Left lung (tissue), 10 donors: ENCODE measurements around the gene KCNMB4. TPM values are rescaled to one million over a fixed set of nuclear protein-coding genes. Genes with fewer than 3 reads are reported as not detected.
"Not testable (repeated sequence)": the region's sequence is repeated elsewhere in the genome, so short reads cannot be mapped to it uniquely, and the experiment has no call there.

ENCODE experiments used
- ATAC-seq: fragments of 200-7000 bp; cut with Tn5 transposase; one replicate; pipeline ENCODE4 v1.9.1; 2020; ENCODE audit warnings: moderate library complexity
- DNase-seq, 4 donors: peaks; one replicate each; pipeline ENCODE4 v3.0.0-alpha.2; 2013 to 2020
- H3K27ac ChIP-seq, 2 donors: fragments of 200-600 bp; sonication (generic) in 1 of 2; one replicate each; pipeline versions ENCODE4 v1.5.0 to v1.8.0; 2020 to 2021
- H3K27me3 ChIP-seq, 2 donors: fragments of 200-600 bp; sonication (generic) in 1 of 2; one replicate each; pipeline versions ENCODE4 v1.5.0 to v1.8.0; 2020 to 2021
- H3K36me3 ChIP-seq, 2 donors: fragments of 200-600 bp; sonication (generic) in 1 of 2; one replicate each; pipeline versions ENCODE4 v1.5.0 to v1.8.0; 2020 to 2021
- H3K4me1 ChIP-seq, 2 donors: fragments of 200-600 bp; one replicate each; pipeline ENCODE4 v1.8.0; 2021
- H3K4me3 ChIP-seq, 2 donors: fragments of 200-600 bp; sonication (generic) in 1 of 2; one replicate each; pipeline versions ENCODE4 v1.5.0 to v1.8.0; 2020 to 2021; ENCODE audit warnings: mild to moderate bottlenecking in 1 of 2
- H3K9me3 ChIP-seq, 2 donors: fragments of 200-600 bp; sonication (generic) in 1 of 2; one replicate each; pipeline versions ENCODE4 v1.5.0 to v1.8.0; 2020 to 2021
- intact Hi-C, 2 donors: fragments of 100-400 bp; cut with DNase I; formaldehyde crosslinking; loops; one replicate each; pipeline versions ENCODE4 v1.11.2 to v1.14.2; 2022
- polyA plus RNA-seq, 6 donors: library from polyadenylated mRNA; unstranded; fragments of 120-200 nt; gene quantifications; one replicate each; pipeline ENCODE4 v1.2.1, GENCODE V29; 2013; ENCODE audit not compliant: insufficient read length in 6 of 6
- total RNA-seq, 2 donors: library from RNA; stranded (reverse); fragmentation: NEBNext Ultra II Directional; extraction: Animal tissue kit (Norgen Biotek cat#: 25700); gene quantifications; one replicate each; pipeline ENCODE4 v1.2.1, GENCODE V29; 2021
- TF ChIP-seq, protein P1 (sequence below), 2 donors: fragments of 200-600 bp; sonication (generic) in 1 of 2; IDR thresholded peaks; one replicate each; pipeline versions ENCODE4 v1.5.0 to v1.8.0; 2021; ENCODE audit warnings: antibody characterized with exemption in 2 of 2
- donor health status: DM: no; HTN: yes; CAD: no.
- donor health status: DM: no; HTN: no; CAD: no.

The KCNMB4 gene
- total and polyA plus RNA-seq, 8 donors = 3.9 to 24.7 (median 20.7) TPM

DNA sequence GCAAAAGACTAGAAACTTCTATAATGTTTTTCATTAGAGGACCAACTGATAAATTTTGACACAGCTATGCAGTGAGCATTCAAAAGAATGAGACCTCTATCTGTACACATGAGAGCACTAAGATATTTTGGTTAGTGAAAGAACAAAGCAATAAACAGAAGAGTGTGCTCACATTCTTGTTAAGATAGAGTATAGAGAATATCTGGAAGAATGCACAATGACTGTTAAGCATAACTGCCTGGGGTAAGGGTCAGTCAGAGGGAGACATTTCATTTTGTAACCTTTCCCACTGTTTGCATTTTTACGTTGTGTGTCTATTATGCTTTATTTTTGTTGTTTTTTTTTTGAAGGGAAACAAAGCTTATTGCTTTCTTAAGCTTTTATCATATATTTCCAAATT is 20.7 kb downstream of the KCNMB4 start:
- intact Hi-C loops = no loop called here
- DNase-seq (no peak), ATAC-seq (no peak)
- Histone ChIP-seq H3K9me3 (peaks cover 0 to 7% of the 10 kb centered on the region in 2 donors), H3K27ac (no peak overlapping the region), H3K36me3 (no peaks in the 10 kb centered on the region), H3K4me1 (no peaks in the 10 kb centered on the region), H3K4me3 (no peak overlapping the region), H3K27me3 (no peaks in the 10 kb centered on the region)
- TF ChIP-seq, protein P1, sequence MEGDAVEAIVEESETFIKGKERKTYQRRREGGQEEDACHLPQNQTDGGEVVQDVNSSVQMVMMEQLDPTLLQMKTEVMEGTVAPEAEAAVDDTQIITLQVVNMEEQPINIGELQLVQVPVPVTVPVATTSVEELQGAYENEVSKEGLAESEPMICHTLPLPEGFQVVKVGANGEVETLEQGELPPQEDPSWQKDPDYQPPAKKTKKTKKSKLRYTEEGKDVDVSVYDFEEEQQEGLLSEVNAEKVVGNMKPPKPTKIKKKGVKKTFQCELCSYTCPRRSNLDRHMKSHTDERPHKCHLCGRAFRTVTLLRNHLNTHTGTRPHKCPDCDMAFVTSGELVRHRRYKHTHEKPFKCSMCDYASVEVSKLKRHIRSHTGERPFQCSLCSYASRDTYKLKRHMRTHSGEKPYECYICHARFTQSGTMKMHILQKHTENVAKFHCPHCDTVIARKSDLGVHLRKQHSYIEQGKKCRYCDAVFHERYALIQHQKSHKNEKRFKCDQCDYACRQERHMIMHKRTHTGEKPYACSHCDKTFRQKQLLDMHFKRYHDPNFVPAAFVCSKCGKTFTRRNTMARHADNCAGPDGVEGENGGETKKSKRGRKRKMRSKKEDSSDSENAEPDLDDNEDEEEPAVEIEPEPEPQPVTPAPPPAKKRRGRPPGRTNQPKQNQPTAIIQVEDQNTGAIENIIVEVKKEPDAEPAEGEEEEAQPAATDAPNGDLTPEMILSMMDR (IDR thresholded peaks at IDR 0.05) = no peak

DNA sequence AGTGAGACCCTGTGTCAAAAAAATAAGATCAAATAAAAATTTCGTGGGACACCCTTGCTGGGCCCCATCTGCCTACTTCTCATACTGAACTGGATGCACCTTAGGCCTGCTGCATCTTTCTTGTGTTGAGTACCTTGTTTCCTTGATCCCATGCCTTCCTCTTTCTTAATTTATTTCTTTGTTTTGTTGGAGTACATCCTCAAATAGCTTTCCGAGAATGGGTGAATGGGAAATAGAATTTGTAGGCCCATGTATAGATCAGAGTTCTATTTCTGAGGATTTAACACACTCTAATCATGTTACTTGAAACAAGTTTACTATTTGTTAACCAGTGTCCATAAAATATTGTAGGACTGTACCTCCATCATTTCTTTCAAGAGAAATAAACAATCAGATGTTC is 23.6 kb downstream of the KCNMB4 start:
- no peak for DNase-seq
- no peaks in the 10 kb centered on the region for H3K4me1 ChIP-seq
- no peaks in the 10 kb centered on the region for H3K36me3 ChIP-seq
- TF ChIP-seq, protein P1 (IDR thresholded peaks at IDR 0.05) = no peak
- no peaks in the 10 kb centered on the region for H3K27me3 ChIP-seq
- H3K27ac ChIP-seq = no peak overlapping the region
- H3K9me3 ChIP-seq = peaks cover 0 to 7% of the 10 kb centered on the region in 2 donors
- intact Hi-C loops = no loop called here
- ATAC-seq = no peak
- no peak overlapping the region for H3K4me3 ChIP-seq

DNA sequence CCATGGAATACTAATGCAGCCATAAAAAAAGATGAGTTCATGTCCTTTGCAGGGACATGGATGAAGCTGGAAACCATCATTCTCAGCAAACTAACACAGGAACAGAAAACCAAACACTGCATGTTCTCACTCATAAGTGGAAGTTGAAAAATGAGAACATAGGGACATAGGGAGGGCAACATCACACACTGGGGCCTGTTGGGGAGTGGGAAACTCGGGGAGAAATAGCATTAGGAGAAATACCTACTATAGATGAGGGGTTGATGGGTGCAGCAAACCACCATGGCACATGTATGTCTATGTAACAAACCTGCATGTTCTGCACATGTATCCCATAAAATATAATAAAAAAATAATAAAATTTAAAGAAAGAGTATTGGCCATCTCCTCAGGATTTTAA is 26.5 kb downstream of the KCNMB4 start:
- H3K27ac ChIP-seq, H3K9me3 ChIP-seq, H3K36me3 ChIP-seq, H3K4me3 ChIP-seq, ATAC-seq, H3K27me3 ChIP-seq, intact Hi-C loops, H3K4me1 ChIP-seq: not testable (repeated sequence)
- DNase-seq = peak in 2 of 4 donors; percentile 49 to 66

DNA sequence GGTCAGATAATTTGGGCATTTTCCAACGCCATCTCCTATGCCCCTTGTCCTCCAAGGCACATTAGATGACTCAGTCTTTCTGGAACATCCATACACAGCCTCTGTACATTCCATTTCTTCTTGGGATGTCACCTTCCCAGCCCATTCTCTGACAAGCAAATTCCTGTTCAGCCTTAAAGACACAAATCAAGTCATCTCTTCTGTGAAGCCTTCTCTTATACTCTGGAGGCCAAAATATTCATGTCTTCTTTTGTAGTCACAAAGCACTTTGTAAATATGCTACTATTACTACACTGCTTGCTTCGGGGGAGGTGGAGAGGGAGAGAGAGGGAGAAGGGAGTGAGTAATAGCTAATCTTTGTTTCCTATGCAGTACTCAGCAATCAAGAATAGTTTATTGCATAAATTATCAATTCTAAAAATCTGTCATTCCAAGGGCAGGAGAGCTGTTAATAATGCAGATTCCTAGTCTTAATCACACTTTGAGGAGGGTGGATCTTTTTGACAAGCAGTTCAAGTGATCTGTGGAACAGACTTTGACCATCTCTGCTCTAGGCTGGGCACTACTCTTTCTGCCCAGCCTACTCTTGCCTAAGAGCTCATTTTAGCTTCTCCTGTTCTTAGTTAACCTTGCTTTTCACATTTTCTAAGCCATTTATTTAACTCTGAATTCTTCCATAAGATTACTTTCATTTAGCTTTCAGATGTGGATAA is 27.9 kb downstream of the KCNMB4 start:
- Histone ChIP-seq H3K4me1 (no peaks in the 10 kb centered on the region), H3K27ac (no peak overlapping the region), H3K36me3 (no peaks in the 10 kb centered on the region), H3K9me3 (peaks cover 0 to 7% of the 10 kb centered on the region in 2 donors), H3K4me3 (no peak overlapping the region), H3K27me3 (no peaks in the 10 kb centered on the region)
- ATAC-seq (peak; percentile 31), DNase-seq (no peak)
- TF ChIP-seq, protein P1 (IDR thresholded peaks at IDR 0.05) = no peak
- intact Hi-C loops = no loop called here

DNA sequence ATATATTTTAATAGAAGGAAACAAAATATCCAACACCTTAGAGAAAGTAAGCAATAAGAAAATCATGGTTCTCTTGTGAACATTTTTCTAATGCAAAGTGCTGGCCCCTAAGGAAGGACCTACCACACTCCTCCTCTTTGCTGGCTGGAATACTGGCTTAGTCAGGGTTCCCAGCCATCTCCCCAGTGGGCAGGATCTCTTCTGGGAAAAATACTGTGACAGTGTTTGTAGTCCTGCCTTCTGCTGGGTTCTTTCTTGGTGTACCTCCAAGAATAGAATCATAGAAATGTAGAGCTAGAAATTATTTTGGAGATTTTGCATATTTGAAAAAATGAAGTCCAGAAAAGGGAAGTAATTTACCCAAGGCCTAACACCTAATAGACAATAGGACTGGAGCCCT is 31.9 kb downstream of the KCNMB4 start:
- Histone ChIP-seq H3K27me3 (no peaks in the 10 kb centered on the region), H3K4me1 (no peaks in the 10 kb centered on the region), H3K36me3 (no peaks in the 10 kb centered on the region), H3K9me3 (no peaks in the 10 kb centered on the region), H3K4me3 (no peak overlapping the region), H3K27ac (no peak overlapping the region)
- intact Hi-C loops = no loop called here
- DNase-seq (no peak), ATAC-seq (peak; percentile 23)
- TF ChIP-seq, protein P1 (IDR thresholded peaks at IDR 0.05) = no peak

DNA sequence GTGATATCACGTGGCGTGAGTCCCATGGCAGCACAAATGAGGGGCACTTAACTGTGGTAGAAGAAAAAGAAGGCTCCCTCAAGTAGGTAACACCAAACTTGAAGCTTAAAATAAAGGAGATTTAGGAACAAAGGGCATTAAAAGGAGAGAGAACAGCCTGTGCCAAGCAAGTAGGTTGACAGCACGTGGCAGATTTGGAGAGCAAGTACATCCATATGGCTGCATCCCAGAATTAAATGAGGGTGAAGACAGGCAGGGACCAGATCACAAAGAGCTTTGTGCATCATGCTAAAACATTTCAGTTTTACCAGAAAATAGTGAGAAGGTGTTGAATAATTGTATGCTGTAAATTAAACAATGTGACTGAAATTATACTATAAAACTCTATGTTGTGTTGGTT is 32.8 kb downstream of the KCNMB4 start:
- no peak overlapping the region for H3K4me3 ChIP-seq
- TF ChIP-seq, protein P1 (IDR thresholded peaks at IDR 0.05) = no peak
- H3K4me1 ChIP-seq = no peaks in the 10 kb centered on the region
- H3K27ac ChIP-seq = no peak overlapping the region
- ATAC-seq (no peak), DNase-seq (no peak)
- no peaks in the 10 kb centered on the region for H3K27me3 ChIP-seq
- no peaks in the 10 kb centered on the region for H3K9me3 ChIP-seq
- intact Hi-C loops = no loop called here
- no peaks in the 10 kb centered on the region for H3K36me3 ChIP-seq
